ENCODE results near the gene ITGAL.

The ITGAL gene

GRCh38 chr16:30569746-30570635 lies 97.4 kb downstream of the ITGAL start:
- DNase-seq: no peak

GRCh38 chr16:30570636-30571444 lies 98.3 kb downstream of the ITGAL start:
- DNase-seq: no peak

- peak; percentile 96 to 97 for DNase-seq
Measured at GRCh38 chr16:30571445-30572322, 99.1 kb downstream of the ITGAL start, which contains the start of gene ZNF688. Gene ZNF688, minus strand, starts transcription at chr16:30571714. Its CDS starts 85 bp downstream, at chr16:30571629.

Data from inflammatory macrophage (primary cell).